GM19328 (cell line): ENCODE measurements around the gene MAFG.
"Not testable (repeated sequence)": the region's sequence is repeated elsewhere in the genome, so short reads cannot be mapped to it uniquely, and the experiment has no call there.

ENCODE experiments used
- ATAC-seq: cut with Tn5 transposase; IDR thresholded peaks from one replicate; pipeline ENCODE4 v1.9.1; 2021; ENCODE audit warnings: mild to moderate bottlenecking, moderate library complexity; ENCODE audit not compliant: unreplicated experiment

The MAFG gene

GRCh38 chr17:81958633-81959342 is 31.3 kb upstream of the MAFG start:
- ATAC-seq: no peak

DNA sequence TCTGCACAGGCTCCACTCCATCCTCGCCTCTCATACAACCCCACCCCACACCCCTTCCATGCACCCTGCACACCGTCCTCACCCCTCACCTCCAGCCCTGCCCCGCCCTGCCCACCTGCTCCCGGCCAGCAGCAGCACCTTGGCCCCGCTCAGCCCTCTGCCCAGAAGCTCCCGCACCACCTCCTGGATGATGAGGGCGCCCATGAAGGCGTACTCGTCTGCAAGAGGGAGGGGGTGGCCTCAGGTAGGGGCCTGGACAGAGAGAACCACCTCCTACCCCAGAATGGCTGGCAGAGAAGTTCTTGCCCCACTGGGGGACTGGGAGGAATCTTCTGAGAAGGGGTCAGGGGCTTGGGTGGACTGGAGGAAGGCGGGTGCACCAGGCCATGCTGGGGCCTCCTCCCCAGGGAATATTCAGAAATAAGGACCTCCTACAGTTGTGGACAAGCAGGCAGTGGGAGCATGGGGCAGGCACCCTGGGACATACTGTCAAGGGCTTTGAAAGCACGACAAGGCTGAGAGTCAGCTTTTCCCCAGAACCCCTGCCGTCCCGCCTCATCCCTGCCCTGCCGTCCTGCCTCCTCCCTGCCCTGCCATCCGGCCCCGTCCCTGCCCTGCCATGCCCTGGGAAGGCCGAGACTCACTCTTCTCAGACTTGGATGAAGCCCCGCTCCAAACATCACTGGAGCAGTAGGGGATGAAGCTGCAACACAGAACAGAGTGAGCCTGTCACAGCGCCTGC is 30.3 kb upstream of the MAFG start:
- no peak for ATAC-seq

GRCh38 chr17:81956607-81957589 is 29.4 kb upstream of the MAFG start:
- no peak for ATAC-seq

DNA sequence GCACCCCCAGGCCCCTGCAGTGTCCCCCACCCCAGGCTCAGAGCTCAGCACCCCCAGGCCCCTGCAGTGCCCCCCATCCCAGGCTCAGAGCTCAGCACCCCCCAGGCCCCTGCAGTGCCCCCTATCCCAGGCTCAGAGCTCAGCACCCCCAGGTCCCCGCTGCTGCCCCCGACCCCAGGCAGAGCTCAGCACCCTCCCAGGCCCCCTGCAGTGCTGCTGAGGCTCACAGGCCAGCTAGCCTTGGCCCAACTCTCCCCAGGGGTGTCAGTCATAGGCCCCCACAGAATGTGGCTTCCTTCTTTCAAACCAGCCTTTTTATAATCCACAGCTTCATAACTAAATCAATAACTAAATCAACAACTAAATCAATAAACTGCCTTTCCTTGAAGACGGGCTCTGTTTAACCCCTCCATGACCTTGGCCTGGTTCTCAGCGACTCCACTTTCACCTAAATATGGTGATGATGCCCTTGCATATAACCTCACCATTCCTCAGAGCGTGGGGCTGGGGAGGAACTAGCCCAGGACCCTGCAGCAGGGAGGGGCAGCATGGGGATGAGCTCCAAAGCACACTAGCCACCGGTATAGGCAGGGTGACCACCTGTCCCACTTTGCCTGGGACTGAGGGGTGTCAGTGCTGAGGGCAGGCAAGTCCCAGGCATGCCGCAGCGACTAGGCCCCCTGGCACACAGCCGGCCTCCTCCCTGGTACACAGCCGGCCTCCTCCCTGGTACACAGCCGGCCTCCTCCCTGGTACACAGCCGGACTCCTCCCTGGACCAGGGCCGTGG is 28.4 kb upstream of the MAFG start:
- no peak for ATAC-seq

GRCh38 chr17:81955058-81955681 is 27.6 kb upstream of the MAFG start:
- ATAC-seq: no peak

- ATAC-seq: no peak
Observed at GRCh38 chr17:81954131-81955057, 26.9 kb upstream of the MAFG start.

GRCh38 chr17:81953443-81953842 is 25.9 kb upstream of the MAFG start:
- ATAC-seq: not testable (repeated sequence)

DNA sequence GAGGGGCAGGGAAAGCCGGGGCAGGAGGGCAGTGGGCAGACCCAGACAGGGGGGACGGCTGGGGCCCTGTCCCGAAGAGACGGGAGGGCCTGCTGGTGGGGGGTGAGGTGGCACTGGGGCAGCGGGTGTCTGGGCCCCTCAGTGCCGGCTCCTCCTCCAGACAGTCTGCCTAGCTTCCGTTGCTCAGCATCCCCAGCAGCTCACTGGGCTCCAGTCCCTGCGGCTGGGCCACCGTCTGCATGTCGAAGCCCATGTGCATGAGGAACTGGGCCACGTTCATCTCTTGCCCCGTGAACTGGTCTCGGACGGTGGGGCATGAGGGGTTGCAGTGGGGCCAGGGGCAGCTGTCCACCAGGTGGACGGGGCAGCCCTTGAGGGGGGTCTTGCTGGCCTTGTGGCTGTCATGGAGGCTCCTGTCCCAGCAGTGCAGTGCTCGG is 25.3 kb upstream of the MAFG start:
- no peak for ATAC-seq

DNA sequence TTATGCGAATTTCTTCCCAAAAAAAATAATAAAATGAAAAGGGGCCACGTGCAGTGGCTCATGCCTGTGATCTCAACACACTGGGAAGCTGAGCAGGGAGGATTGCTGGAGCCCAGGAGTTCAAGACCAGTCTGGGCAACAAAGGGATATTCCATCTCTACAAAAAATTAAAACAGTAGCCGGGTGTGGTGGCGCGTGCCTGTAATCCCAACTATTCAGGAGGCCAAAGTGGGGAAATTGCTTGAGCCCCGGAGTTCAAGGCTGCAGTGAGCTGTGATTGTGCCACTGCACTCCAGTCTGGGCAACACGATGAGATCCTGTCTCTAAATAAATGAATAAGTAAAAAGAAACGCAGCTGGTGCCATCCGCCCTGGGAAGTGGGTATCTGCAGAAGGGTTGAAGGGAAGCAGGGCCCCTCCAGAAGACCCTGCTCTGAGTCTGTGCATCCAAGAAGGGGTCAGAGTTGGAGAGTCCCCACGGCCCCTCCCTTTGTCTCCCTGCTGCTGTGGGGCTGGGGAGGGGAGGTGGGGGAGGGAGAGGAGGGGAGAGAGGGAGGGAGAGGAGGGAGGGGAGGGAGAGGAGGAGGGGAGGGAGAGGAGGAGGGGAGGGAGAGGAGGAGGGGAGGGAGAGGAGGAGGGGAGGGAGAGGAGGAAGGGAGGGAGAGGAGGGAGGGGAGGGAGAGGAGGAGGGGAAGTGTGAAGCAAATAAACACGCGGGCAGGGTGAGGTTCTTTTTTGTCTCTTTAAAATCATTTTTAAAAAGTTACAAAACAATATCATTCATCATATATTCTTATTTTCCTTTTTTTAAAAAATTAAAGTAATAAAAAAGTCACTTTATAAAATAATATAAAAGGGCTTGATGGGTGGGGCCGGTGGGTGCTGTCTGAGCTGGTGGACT is 24.5 kb upstream of the MAFG start:
- ATAC-seq: no peak

GRCh38 chr17:81950501-81950900 is 23.0 kb upstream of the MAFG start:
- no peak for ATAC-seq

GRCh38 chr17:81948635-81949378 is 21.3 kb upstream of the MAFG start:
- ATAC-seq: no peak

DNA sequence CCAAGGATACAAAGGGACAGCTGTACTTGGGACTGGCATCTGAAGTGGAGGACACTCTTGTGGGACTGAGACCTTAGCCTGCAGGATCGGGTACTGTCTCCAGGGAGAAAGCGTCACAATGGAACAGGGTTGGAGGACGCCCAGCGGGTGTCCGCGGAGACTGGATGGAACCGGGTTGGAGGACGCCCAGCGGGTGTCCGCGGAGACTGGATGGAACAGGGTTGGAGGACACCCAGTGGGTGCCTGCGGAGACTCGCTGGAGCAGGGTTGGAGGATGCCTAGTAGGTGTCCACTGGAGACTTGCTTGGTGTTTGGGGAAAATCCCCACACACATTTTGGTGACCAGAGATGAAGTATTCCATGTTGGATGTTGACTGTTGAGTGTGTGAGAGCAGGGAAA is 19.7 kb upstream of the MAFG start, which contains the start of gene MYADML2:
MYADML2 (minus strand) TSS at position 45 of the 400 bp plus-strand sequence. CDS start 5,492 bp downstream, outside the sequence.
- no peak for ATAC-seq

- no peak for ATAC-seq
Observed at GRCh38 chr17:81944858-81945257, 17.3 kb upstream of the MAFG start.

DNA sequence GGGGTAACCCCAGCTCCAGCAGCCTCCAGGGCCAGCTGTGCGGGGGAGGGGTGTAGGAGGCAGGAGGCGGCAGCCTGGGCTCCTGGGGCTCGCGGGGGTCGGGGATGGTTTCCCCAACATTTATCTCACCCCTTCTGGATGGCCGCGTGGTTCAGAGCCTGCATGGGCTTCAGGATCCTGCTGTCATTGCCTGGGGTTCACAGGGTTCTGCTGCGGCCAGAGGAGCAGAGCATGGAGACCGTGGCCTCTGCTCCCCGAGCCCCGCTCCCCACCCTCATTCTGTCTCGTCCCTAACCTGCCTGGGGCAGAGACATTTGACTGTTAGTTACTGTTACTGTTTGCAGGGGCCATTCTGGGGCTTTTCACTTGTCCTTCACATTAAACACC is 14.6 kb upstream of the MAFG start:
- ATAC-seq: no peak

- no peak for ATAC-seq
Observed at GRCh38 chr17:81941484-81942166, 14.1 kb upstream of the MAFG start.
